ENCODE measurements around the gene SDHB.

DNA sequence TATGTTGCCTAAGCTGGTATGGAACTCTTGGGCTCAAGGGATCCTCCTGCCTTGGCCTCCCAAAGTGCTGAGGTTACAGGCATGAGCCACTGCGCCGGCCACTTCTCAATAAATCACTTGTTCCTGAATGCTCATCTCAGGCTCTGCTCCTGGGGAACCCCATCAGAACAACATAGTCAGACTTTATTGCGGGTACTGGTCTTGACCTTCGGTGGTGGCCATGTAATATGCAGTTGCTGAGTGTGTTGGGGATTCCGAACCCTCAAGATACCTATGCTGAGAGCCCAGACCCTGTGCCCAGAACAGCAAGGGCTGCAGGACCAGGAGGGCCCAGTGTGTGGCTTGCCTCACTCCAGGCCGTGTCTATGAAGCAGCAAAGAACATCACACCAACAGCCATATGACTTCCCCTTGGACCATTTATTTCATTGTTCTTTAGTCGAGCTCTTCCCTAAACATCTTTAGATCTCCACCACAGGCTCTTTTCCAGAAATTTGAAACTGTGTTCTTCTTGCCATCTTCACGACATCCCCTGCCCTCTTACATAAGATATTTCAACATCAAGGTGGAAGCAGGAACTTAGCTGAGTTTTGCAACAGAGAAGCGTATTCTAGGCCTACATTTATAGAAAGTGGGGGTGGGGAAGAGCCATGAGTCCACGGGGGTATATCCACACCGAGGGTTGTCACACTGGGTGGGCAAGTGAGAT lies 12.7 kb upstream of the SDHB start:
- TF ChIP-seq, protein P1, sequence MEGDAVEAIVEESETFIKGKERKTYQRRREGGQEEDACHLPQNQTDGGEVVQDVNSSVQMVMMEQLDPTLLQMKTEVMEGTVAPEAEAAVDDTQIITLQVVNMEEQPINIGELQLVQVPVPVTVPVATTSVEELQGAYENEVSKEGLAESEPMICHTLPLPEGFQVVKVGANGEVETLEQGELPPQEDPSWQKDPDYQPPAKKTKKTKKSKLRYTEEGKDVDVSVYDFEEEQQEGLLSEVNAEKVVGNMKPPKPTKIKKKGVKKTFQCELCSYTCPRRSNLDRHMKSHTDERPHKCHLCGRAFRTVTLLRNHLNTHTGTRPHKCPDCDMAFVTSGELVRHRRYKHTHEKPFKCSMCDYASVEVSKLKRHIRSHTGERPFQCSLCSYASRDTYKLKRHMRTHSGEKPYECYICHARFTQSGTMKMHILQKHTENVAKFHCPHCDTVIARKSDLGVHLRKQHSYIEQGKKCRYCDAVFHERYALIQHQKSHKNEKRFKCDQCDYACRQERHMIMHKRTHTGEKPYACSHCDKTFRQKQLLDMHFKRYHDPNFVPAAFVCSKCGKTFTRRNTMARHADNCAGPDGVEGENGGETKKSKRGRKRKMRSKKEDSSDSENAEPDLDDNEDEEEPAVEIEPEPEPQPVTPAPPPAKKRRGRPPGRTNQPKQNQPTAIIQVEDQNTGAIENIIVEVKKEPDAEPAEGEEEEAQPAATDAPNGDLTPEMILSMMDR (conservative IDR thresholded peaks at IDR 0.05) = no peak
- no peak for TF ChIP-seq ZFX (IDR thresholded peaks at IDR 0.05)

All from C4-2B (cell line).